ENCODE results near the gene SPINDOC.
"Not testable (repeated sequence)": the region's sequence is repeated elsewhere in the genome, so short reads cannot be mapped to it uniquely, and the experiment has no call there.

SPINDOC gene

GRCh38 chr11:63813035-63813562, at the start of gene SPINDOC:
Gene SPINDOC, plus strand, starts transcription at chr11:63813456. Its CDS starts 231 bp downstream, at chr11:63813687.
- peak; percentile 69 for DNase-seq

GRCh38 chr11:63763496-63764339, 49.5 kb upstream of the SPINDOC start:
- DNase-seq, result no peak

- no peak for DNase-seq
Observed at GRCh38 chr11:63764340-63764678, 48.9 kb upstream of the SPINDOC start.

- DNase-seq, result no peak
Observed at GRCh38 chr11:63764679-63765647, 48.3 kb upstream of the SPINDOC start.

GRCh38 chr11:63765688-63766241, 47.5 kb upstream of the SPINDOC start:
- DNase-seq, result no peak

GRCh38 chr11:63766531-63767235, 46.6 kb upstream of the SPINDOC start:
- DNase-seq, result no peak

GRCh38 chr11:63767267-63767564, 46.0 kb upstream of the SPINDOC start:
- no peak for DNase-seq

- peak; percentile 29 for DNase-seq
Observed at GRCh38 chr11:63767565-63768236, 45.6 kb upstream of the SPINDOC start.

- peak; percentile 74 for DNase-seq
Observed at GRCh38 chr11:63768237-63769041, 44.8 kb upstream of the SPINDOC start, which contains the start of gene ZFTA. Gene ZFTA, minus strand, starts transcription at chr11:63768775. Its CDS starts 153 bp downstream, at chr11:63768622.

- DNase-seq, result peak; percentile 59
Observed at GRCh38 chr11:63769042-63769713, 44.1 kb upstream of the SPINDOC start.

GRCh38 chr11:63769714-63770455, 43.4 kb upstream of the SPINDOC start:
- DNase-seq, result no peak

- no peak for DNase-seq
Observed at GRCh38 chr11:63770763-63771162, 42.5 kb upstream of the SPINDOC start.

GRCh38 chr11:63771741-63772318, 41.4 kb upstream of the SPINDOC start:
- DNase-seq, result not testable (repeated sequence)

- no peak for DNase-seq
Observed at GRCh38 chr11:63775191-63775590, 38.1 kb upstream of the SPINDOC start.

- DNase-seq, result no peak
Observed at GRCh38 chr11:63779039-63779438, 34.2 kb upstream of the SPINDOC start.

GRCh38 chr11:63782749-63783148, 30.5 kb upstream of the SPINDOC start:
- DNase-seq, result no peak

GRCh38 chr11:63783925-63784592, 29.2 kb upstream of the SPINDOC start:
- DNase-seq, result no peak

- no peak for DNase-seq
Observed at GRCh38 chr11:63785823-63786222, 27.4 kb upstream of the SPINDOC start.

Data from activated CD8-positive, alpha-beta memory T cell treated with anti-CD3 and anti-CD28 coated beads, Interleukin-2, amount 50 U/mL, for 4 hours (primary cell).